ENCODE measurements around the gene SLC4A5. TPM values are rescaled to one million over a fixed set of nuclear protein-coding genes. Genes with fewer than 3 reads are reported as not detected.

The SLC4A5 gene
- total RNA-seq, 2 experiments from 2014 or later, result 1.8 to 2.0 TPM

DNA sequence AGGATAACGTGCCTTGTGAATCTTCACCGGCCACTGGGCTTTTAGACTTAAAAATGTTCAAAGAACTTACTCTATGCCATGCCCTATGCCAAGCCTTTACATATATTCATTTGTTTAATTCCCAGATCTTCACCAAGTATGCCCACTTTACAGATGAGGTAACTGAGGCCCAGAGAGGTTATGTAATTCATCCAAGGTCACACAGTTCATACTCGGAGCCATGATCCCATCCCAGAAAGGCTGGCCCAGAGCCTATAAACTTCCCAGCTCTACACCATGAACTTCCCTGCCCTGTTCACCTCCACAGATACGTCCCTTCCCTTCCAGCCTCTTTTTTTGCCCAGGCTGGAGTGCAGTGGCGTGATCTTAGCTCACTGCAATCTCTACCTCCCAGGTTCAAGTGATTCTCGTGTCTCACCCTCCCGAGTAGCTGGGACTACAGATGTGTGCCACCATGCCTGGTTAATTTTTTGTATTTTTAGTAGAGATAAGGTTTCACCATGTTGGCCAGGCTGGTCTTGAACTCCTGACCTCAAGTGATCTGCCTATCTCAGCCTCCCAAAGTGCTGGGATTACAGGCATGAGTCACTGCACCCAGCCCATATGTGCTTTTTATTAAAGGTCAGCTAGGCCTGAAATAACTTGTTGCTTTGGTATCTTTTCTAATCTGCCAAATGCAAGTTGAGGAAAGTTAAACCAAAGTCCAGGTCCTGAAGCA lies 100.7 kb downstream of the SLC4A5 start:
- DNase-seq (no peak), ATAC-seq (no peak)
- Mint-ChIP-seq H3K27me3 (no peaks in the 10 kb centered on the region), H3K4me3 (no peak overlapping the region), H3K4me1 (ENCODE audit: low read depth) (no peaks in the 10 kb centered on the region), H3K27ac (no peak overlapping the region), H3K36me3 (ENCODE audit: low read depth) (no peaks in the 10 kb centered on the region), H3K9me3 (no peaks in the 10 kb centered on the region)
- ChIA-PET CTCF (interaction anchor here (1.1 to 2.7 kb wide), 4 partner anchors 8 to 93 kb away, joined by 3 to 15 read pairs (median 8); no protein-coding TSS in a partner anchor), POLR2A (no interaction called here)
- TF ChIP-seq, protein P1, sequence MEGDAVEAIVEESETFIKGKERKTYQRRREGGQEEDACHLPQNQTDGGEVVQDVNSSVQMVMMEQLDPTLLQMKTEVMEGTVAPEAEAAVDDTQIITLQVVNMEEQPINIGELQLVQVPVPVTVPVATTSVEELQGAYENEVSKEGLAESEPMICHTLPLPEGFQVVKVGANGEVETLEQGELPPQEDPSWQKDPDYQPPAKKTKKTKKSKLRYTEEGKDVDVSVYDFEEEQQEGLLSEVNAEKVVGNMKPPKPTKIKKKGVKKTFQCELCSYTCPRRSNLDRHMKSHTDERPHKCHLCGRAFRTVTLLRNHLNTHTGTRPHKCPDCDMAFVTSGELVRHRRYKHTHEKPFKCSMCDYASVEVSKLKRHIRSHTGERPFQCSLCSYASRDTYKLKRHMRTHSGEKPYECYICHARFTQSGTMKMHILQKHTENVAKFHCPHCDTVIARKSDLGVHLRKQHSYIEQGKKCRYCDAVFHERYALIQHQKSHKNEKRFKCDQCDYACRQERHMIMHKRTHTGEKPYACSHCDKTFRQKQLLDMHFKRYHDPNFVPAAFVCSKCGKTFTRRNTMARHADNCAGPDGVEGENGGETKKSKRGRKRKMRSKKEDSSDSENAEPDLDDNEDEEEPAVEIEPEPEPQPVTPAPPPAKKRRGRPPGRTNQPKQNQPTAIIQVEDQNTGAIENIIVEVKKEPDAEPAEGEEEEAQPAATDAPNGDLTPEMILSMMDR (IDR thresholded peaks at IDR 0.05), result no peak
- intact Hi-C loops (cut with micrococcal nuclease), result no loop called here

DNA sequence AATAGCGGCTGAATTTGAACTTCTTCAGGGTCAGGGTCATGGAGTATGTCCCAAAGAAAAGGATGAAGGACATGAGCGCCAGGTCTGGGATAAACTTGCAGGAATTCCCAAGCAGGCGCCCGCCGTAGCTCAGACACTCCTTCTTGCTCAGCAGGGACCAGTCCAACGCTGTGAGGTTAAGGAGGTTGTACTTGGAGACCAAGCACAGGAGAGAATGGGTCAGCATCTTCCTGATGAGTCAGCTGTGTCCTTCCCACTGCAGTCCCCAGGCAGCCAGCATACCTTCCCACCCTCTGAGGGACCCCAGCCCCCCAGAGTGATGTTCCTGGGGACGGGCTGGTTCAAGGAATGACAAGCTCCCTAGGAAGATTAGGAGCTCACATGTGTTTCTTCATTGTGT lies 103.9 kb downstream of the SLC4A5 start:
- no peak overlapping the region for H3K27ac Mint-ChIP-seq
- CTCF ChIA-PET, result interaction anchor here (1.7 to 2.7 kb wide), 2 partner anchors 11 to 96 kb away, joined by 10 to 13 read pairs; no protein-coding TSS in a partner anchor
- no peak overlapping the region for H3K4me3 Mint-ChIP-seq
- peaks cover 3% of the 10 kb centered on the region for H3K4me1 Mint-ChIP-seq (ENCODE audit: low read depth)
- TF ChIP-seq, protein P1 (IDR thresholded peaks at IDR 0.05), result no peak
- H3K36me3 Mint-ChIP-seq (ENCODE audit: low read depth), result no peaks in the 10 kb centered on the region
- intact Hi-C loops (cut with micrococcal nuclease), result no loop called here
- no peaks in the 10 kb centered on the region for H3K9me3 Mint-ChIP-seq
- POLR2A ChIA-PET, result no interaction called here
- ATAC-seq, result no peak
- H3K27me3 Mint-ChIP-seq, result no peaks in the 10 kb centered on the region
- no peak for DNase-seq

DNA sequence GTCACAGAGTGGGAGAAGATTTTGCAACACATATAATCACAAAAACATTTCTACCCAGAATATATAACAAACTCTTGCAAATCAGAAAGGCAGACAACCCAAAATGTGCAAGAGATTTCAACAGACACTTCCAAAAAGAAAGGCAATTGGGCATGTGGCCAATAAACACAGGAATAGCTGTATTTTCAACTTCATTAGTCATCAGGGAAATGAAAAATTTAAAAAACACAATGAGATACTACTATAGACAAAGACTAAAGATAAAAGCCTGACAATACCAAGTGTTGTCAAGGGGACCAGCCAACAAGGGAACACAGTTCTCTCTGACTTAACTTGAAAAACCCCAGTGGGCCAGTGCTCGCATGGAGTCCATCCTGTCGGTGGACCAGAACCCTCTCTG lies 104.3 kb downstream of the SLC4A5 start:
- H3K4me1 Mint-ChIP-seq (ENCODE audit: low read depth), result peaks cover 3% of the 10 kb centered on the region
- H3K27me3 Mint-ChIP-seq, result no peaks in the 10 kb centered on the region
- DNase-seq (no peak), ATAC-seq (no peak)
- TF ChIP-seq, protein P1 (IDR thresholded peaks at IDR 0.05), result no peak
- no peaks in the 10 kb centered on the region for H3K9me3 Mint-ChIP-seq
- ChIA-PET CTCF (interaction anchor here (0.9 to 2.7 kb wide), 3 partner anchors 11 to 96 kb away, joined by 3 to 13 read pairs (median 10); no protein-coding TSS in a partner anchor), POLR2A (interaction anchor here (0.6 kb wide), 1 partner anchor 287 kb away, joined by 3 read pairs; the partner anchor contains the start of gene DQX1)
- intact Hi-C loops (cut with micrococcal nuclease), result no loop called here
- H3K27ac Mint-ChIP-seq, result no peak overlapping the region
- no peaks in the 10 kb centered on the region for H3K36me3 Mint-ChIP-seq (ENCODE audit: low read depth)
- H3K4me3 Mint-ChIP-seq, result no peak overlapping the region

DNA sequence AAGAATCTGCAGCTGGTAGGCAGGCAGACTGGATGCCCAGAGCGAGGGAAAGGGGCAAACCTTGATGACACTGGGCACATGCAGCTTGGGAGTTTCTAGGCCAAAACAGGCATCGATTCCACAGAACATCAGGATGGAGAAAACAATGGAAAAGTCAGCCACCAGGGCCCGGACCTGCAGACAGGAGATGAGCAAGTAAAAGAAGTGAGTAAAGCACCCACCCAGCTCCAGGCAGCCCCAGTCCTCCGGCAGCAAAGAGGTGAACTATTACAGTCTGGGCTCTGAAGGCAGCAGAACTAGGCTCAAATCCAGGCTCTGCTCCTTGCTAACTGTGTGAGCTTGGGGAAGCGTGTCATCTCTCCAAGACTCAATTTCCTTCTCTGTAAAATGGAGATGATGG lies 108.2 kb downstream of the SLC4A5 start:
- intact Hi-C loops (cut with micrococcal nuclease), result no loop called here
- Mint-ChIP-seq H3K36me3 (ENCODE audit: low read depth) (no peaks in the 10 kb centered on the region), H3K4me3 (no peak overlapping the region), H3K9me3 (no peaks in the 10 kb centered on the region), H3K27me3 (no peaks in the 10 kb centered on the region), H3K4me1 (ENCODE audit: low read depth) (peaks cover 3% of the 10 kb centered on the region), H3K27ac (no peak overlapping the region)
- no peak for ATAC-seq
- CTCF ChIA-PET, result interaction anchor here (0.6 to 1.6 kb wide), 3 partner anchors 15 to 411 kb away, joined by 3 to 4 read pairs (median 3); no protein-coding TSS in a partner anchor
- DNase-seq, result no peak
- TF ChIP-seq, protein P1 (IDR thresholded peaks at IDR 0.05), result no peak
- POLR2A ChIA-PET, result interaction anchor here (0.6 kb wide), 1 partner anchor 231 kb away, joined by 3 read pairs; no protein-coding TSS in a partner anchor

DNA sequence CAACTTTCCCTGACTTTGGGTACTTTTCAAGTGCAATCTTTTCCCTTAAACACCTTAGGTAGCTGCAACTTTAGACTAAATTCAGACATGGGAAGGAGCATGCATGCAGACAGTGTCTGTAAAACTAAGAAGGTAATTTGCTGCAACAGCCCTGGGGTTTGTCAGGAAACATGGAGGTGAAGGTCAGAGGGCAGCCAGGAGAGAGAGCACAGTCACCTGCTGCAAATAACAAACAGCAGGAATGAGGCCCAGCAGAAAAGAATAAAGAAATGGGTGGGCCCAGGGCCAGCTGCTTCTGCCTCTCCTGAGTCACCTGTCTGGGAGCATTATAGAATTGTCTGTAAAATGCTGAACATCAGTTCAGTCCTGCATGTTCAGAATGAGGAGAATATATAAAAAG lies 109.6 kb downstream of the SLC4A5 start:
- ChIA-PET CTCF (no interaction called here), POLR2A (no interaction called here)
- Mint-ChIP-seq H3K9me3 (no peaks in the 10 kb centered on the region), H3K27ac (no peak overlapping the region), H3K4me1 (ENCODE audit: low read depth) (peaks cover 3% of the 10 kb centered on the region), H3K27me3 (no peaks in the 10 kb centered on the region), H3K4me3 (no peak overlapping the region), H3K36me3 (ENCODE audit: low read depth) (no peaks in the 10 kb centered on the region)
- intact Hi-C loops (cut with micrococcal nuclease), result no loop called here
- no peak for DNase-seq
- TF ChIP-seq, protein P1 (IDR thresholded peaks at IDR 0.05), result no peak
- no peak for ATAC-seq
